Mucosa of rectum (tissue), 2 donors: ENCODE data around the gene CCNK.
A peak's percentile ranks its signal among the peaks of the same experiment; 100 is the strongest.

ENCODE experiments used
- H3K27ac ChIP-seq, 2 donors: one replicate each; pipeline ENCODE4 v1.7.0; 2013; ENCODE audit warnings: inconsistent platforms in 2 of 2, low read depth in 2 of 2, low read length in 2 of 2
- H3K27me3 ChIP-seq, 2 donors: one replicate each; pipeline ENCODE4 v1.7.0; 2013; ENCODE audit warnings: low read length in 2 of 2; ENCODE audit not compliant: control insufficient read depth in 2 of 2, insufficient read depth in 2 of 2
- H3K36me3 ChIP-seq, 2 donors: one replicate each; pipeline ENCODE4 v1.7.0; 2013; ENCODE audit warnings: low read length in 2 of 2; ENCODE audit not compliant: control insufficient read depth in 2 of 2, insufficient read depth in 2 of 2
- H3K4me1 ChIP-seq, 2 donors: one replicate each; pipeline ENCODE4 v1.7.0; 2013; ENCODE audit warnings: low read length in 2 of 2, mild to moderate bottlenecking in 1 of 2; ENCODE audit not compliant: control insufficient read depth in 2 of 2, insufficient read depth in 2 of 2
- H3K4me3 ChIP-seq, 2 donors: one replicate each; pipeline ENCODE4 v1.7.0; 2013; ENCODE audit warnings: low read length in 2 of 2
- H3K9ac ChIP-seq, 2 donors: one replicate each; pipeline ENCODE4 v1.7.0; 2013; ENCODE audit warnings: low read length in 2 of 2, low read depth in 1 of 2, mild to moderate bottlenecking in 1 of 2
- H3K9me3 ChIP-seq, 2 donors: one replicate each; pipeline ENCODE4 v1.7.0; 2013; ENCODE audit warnings: low read length in 2 of 2; ENCODE audit not compliant: control insufficient read depth in 2 of 2
- donor health status: healthy.
- donor health status: Normal muscosa, but diverticular disease.

The CCNK gene

DNA sequence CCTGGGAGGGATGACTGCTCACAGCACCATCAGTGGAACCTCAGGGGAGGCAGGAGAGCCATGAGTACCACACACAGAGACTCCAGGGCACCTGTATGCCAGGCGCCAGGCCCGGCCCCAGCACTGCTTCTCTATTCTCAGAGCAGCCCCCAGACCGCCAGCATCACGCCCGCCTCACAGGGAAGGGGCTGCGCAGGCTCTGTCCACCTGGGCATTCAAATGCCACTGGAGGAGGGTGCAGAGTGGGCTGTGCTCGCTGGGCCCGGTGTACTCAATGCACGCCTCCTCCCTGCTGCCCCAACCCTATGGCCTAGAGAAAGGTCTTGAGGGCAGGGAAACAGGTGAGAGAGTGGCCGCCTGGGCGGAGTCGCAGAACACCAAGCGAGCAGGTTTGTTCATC lies 79.2 kb downstream of the CCNK start:
- H3K4me1 ChIP-seq: peaks cover 20 to 30% of the 10 kb centered on the region in 2 donors
- H3K9ac ChIP-seq: no peak overlapping the region
- H3K27me3 ChIP-seq: no peaks in the 10 kb centered on the region
- H3K27ac ChIP-seq: no peak overlapping the region
- no peaks in the 10 kb centered on the region for H3K9me3 ChIP-seq
- no peak overlapping the region for H3K4me3 ChIP-seq
- H3K36me3 ChIP-seq: no peaks in the 10 kb centered on the region

DNA sequence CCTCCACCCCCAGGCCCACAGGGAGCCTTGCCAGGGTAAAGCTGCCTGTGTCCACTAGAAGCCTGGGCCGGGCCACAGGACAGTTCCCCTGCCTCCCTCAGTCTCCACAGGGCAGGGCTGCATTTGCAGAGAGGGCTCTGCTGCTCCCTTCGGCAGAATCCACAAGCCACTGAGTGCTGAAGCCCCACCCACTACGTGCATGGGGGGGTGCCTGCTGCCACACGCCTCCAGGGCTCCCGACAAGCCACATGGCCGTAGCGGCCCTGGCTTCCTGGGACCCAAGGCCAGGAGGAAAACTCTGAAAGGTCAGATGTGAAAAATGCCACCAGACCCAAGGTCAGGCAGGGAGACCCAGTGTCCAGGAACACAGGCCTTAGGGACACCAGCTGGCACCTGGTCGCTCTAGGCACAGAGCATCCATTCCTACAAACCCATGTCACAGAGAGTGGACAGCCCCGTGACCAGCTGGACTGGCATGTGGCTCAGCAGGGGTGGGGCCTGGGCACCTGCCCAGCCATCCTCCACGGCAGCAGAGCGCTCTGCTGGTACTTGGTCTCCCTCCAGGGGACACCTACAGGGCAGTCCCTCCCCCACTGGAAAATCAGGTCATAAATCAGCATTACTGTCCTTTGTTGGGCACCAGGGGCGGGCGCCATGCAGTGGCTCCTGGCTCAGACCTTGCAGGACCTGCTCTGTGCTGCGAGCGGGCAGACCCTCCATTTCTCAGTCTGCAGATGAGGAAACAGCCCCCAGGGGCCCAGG lies 79.9 kb downstream of the CCNK start:
- Histone ChIP-seq H3K4me1 (peaks cover 19 to 24% of the 10 kb centered on the region in 2 donors), H3K9ac (no peak overlapping the region), H3K36me3 (no peaks in the 10 kb centered on the region), H3K4me3 (no peak overlapping the region), H3K27ac (peak overlapping the region in 1 of 2 donors; percentile 16), H3K27me3 (no peaks in the 10 kb centered on the region), H3K9me3 (no peaks in the 10 kb centered on the region)

DNA sequence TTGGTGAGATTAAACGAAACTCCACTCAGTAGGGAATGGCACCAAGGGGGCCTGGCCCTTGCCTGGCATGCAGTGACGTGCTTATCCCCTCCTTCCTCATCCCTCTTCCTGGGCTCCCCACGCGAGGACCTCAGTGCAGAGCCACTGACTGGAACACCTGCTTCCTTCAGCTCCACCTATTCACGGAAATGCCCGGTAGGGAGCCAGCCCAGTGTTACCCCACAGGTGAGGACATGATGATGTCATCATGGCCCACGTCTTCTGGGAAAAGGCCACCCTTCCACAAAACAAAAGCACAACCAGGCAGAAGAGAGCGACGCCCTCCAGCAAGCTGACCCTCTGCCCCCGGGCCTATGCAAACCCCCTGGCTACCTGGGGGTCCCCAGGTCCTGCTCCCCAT lies 80.7 kb downstream of the CCNK start:
- no peaks in the 10 kb centered on the region for H3K27me3 ChIP-seq
- H3K4me3 ChIP-seq: no peak overlapping the region
- H3K36me3 ChIP-seq: no peaks in the 10 kb centered on the region
- no peak overlapping the region for H3K9ac ChIP-seq
- no peaks in the 10 kb centered on the region for H3K9me3 ChIP-seq
- peaks cover 22 to 27% of the 10 kb centered on the region in 2 donors for H3K4me1 ChIP-seq
- H3K27ac ChIP-seq: no peak overlapping the region
